GM12878 (cell line): ENCODE measurements around the gene PHOX2A. TPM values are rescaled to one million over a fixed set of nuclear protein-coding genes. Genes with fewer than 3 reads are reported as not detected.
A peak's percentile ranks its signal among the peaks of the same experiment; 100 is the strongest.

Experiments used
- BACH1 ChIP-seq: fragments of 450-650 bp; IDR thresholded peaks from 2 replicates; pipeline ENCODE4 v1.6.1; 2017; ENCODE audit warnings: mild to moderate bottlenecking, borderline replicate concordance
- BMI1 ChIP-seq: fragments of 450-650 bp; IDR thresholded peaks from 2 replicates; pipeline ENCODE4 v1.6.1; 2016; ENCODE audit warnings: mild to moderate bottlenecking, moderate library complexity, borderline replicate concordance
- CHD1 ChIP-seq: IDR thresholded peaks from 2 replicates; pipeline ENCODE4 v1.6.1; 2012; ENCODE audit warnings: low read depth, low read length, improper control_type of control experiment
- FOS ChIP-seq: IDR thresholded peaks from 3 replicates; pipeline ENCODE4 v1.6.1; 2011; ENCODE audit warnings: borderline replicate concordance; ENCODE audit not compliant: insufficient read length; ENCODE audit errors: extremely low read depth
- JUND ChIP-seq: IDR thresholded peaks from 2 replicates; pipeline ENCODE4 v1.6.1; 2012; ENCODE audit warnings: low read depth, mild to moderate bottlenecking, low read length, improper control_type of control experiment, moderate library complexity
- MTA2 ChIP-seq: fragments of 450-650 bp; IDR thresholded peaks from 2 replicates; pipeline ENCODE4 v1.6.1; 2016; ENCODE audit warnings: low read depth, mild to moderate bottlenecking, moderate library complexity
- RELA ChIP-seq: fragments of 450-650 bp; IDR thresholded peaks from 2 replicates; pipeline ENCODE4 v1.8.0; 2014; ENCODE audit warnings: borderline replicate concordance; ENCODE audit not compliant: partially characterized antibody
- SP1 ChIP-seq: IDR thresholded peaks from one replicate; pipeline ENCODE4 v1.6.1; 2011; ENCODE audit warnings: low read depth, low read length
- SPI1 ChIP-seq: IDR thresholded peaks from 2 replicates; pipeline ENCODE4 v1.6.1; 2011; ENCODE audit warnings: low read depth, mild to moderate bottlenecking, low read length, moderate library complexity, borderline replicate concordance; ENCODE audit not compliant: insufficient read depth
- SUZ12 ChIP-seq: fragments of 200-600 bp; sonication (generic); IDR thresholded peaks from one replicate; pipeline ENCODE4 v1.6.1; 2018; ENCODE audit warnings: antibody characterized with exemption, mild to moderate bottlenecking; ENCODE audit not compliant: unreplicated experiment
- WRNIP1 ChIP-seq: IDR thresholded peaks from 2 replicates; pipeline ENCODE4 v1.6.1; 2011; ENCODE audit warnings: low read depth, low read length, improper control_type of control experiment, borderline replicate concordance
- ZNF207 ChIP-seq: fragments of 450-650 bp; IDR thresholded peaks from 2 replicates; pipeline ENCODE4 v1.6.1; 2014; ENCODE audit warnings: antibody characterized with exemption, mild to moderate bottlenecking, borderline replicate concordance
- polyA plus RNA-seq, 11 experiments: library from polyadenylated mRNA; depleted of rRNA in 4 of 11; unstranded in 6 of 11; stranded (reverse) in 5 of 11; fragments of >200 nt; fragmentation: Nextera tagmentation in 4 of 11; fragmentation: Illumina TruSeq in 1 of 11; extraction: Ambion mirVana in 4 of 11; extraction: Trizol in 1 of 11; gene quantifications; 1 replicate in 1 of 11; 2 replicates in 10 of 11; pipeline versions ENCODE4 v1.2.1 to v1.2.3, GENCODE V29; 2011 to 2016; ENCODE audit warnings: inconsistent platforms in 2 of 11, missing spikeins in 2 of 11, low read depth in 1 of 11
- total RNA-seq, 4 experiments: library from RNA; depleted of rRNA in 3 of 4; stranded (reverse); fragments of >200 nt in 3 of 4; fragmentation: Illumina TruSeq in 1 of 4; extraction: Trizol in 1 of 4; gene quantifications; 2 replicates each; pipeline versions ENCODE4 v1.2.1 to v1.2.3, GENCODE V29; 2013 to 2021
- TF ChIP-seq, protein P1 (sequence below): fragments of 450-650 bp; IDR thresholded peaks from 2 replicates; pipeline ENCODE4 v1.6.1; 2017; ENCODE audit warnings: mild to moderate bottlenecking
- TF ChIP-seq, protein P2 (sequence below): IDR thresholded peaks from 2 replicates; pipeline ENCODE4 v1.6.1; 2011; ENCODE audit warnings: borderline replicate concordance, low read depth, mild to moderate bottlenecking, moderate library complexity, low read length; ENCODE audit not compliant: insufficient read depth, poor library complexity, severe bottlenecking
- TF ChIP-seq, protein P3 (sequence below): IDR thresholded peaks from 2 replicates; pipeline ENCODE4 v1.6.1; 2012; ENCODE audit warnings: improper control_type of control experiment, low read depth, low read length; ENCODE audit not compliant: insufficient replicate concordance
- TF ChIP-seq, protein P4 (sequence below): IDR thresholded peaks from 2 replicates; pipeline ENCODE4 v1.6.1; 2012; ENCODE audit warnings: low read depth, low read length, improper control_type of control experiment

Gene PHOX2A
- total and polyA plus RNA-seq, 10 of the 15 experiments (the other 5 are each of a cell fraction or from before 2014, with no cell fraction given) = not detected

DNA sequence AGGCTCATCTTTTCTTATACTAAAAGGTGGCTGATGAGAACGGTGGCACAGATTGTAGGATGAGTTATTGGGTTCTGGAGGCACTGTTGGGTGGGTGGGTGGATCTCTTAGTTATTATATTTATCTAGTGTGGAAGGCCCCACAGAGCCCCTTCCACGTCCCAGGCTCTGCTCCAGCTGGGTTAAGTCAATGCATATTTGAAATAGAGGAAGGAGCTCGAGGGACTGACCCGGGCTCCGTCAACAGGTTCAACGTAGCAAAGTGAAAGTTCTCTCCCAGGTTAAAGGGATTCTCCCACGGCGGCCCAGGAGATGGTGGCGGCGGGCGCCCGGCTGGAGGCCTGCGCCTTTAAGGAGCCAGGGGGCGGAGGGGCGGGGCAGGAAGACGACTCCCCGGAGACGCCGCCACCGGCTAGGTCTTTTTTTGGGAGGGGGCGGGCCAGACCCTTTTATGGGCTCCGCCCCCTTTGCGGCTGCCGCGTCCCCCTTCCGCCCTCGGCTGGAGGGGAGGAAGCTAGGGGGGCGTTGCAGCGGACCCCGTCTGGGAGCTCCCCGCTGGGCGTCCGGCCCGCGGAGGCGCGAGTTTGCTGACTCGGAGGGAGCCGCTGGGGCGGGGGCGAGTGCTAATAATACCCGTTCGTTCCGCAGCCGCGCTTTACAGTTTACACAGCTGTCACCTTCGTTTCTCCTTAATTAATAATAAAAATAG is 20.9 kb downstream of the PHOX2A start (continued):
- TF ChIP-seq RELA (no peak), BMI1 (no peak), JUND (no peak), SPI1 (peak; percentile 10; the same call in 1 of the 2 replicates), WRNIP1 (no peak), BACH1 (0 out of 2 replicates have a peak, but pooled peaks have one; percentile 44), MTA2 (peak; percentile 20; the same call in 1 of the 2 replicates), FOS (no peak), ZNF207 (peak; percentile 57; the same call in 1 of the 2 replicates), SUZ12 (no peak), SP1 (no peak), CHD1 (peak; percentile 23; the same call in 1 of the 2 replicates)
- TF ChIP-seq, protein P1, sequence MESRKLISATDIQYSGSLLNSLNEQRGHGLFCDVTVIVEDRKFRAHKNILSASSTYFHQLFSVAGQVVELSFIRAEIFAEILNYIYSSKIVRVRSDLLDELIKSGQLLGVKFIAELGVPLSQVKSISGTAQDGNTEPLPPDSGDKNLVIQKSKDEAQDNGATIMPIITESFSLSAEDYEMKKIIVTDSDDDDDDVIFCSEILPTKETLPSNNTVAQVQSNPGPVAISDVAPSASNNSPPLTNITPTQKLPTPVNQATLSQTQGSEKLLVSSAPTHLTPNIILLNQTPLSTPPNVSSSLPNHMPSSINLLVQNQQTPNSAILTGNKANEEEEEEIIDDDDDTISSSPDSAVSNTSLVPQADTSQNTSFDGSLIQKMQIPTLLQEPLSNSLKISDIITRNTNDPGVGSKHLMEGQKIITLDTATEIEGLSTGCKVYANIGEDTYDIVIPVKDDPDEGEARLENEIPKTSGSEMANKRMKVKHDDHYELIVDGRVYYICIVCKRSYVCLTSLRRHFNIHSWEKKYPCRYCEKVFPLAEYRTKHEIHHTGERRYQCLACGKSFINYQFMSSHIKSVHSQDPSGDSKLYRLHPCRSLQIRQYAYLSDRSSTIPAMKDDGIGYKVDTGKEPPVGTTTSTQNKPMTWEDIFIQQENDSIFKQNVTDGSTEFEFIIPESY = no peak
- TF ChIP-seq, protein P2, sequence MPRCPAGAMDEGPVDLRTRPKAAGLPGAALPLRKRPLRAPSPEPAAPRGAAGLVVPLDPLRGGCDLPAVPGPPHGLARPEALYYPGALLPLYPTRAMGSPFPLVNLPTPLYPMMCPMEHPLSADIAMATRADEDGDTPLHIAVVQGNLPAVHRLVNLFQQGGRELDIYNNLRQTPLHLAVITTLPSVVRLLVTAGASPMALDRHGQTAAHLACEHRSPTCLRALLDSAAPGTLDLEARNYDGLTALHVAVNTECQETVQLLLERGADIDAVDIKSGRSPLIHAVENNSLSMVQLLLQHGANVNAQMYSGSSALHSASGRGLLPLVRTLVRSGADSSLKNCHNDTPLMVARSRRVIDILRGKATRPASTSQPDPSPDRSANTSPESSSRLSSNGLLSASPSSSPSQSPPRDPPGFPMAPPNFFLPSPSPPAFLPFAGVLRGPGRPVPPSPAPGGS = no peak
- TF ChIP-seq, protein P3, sequence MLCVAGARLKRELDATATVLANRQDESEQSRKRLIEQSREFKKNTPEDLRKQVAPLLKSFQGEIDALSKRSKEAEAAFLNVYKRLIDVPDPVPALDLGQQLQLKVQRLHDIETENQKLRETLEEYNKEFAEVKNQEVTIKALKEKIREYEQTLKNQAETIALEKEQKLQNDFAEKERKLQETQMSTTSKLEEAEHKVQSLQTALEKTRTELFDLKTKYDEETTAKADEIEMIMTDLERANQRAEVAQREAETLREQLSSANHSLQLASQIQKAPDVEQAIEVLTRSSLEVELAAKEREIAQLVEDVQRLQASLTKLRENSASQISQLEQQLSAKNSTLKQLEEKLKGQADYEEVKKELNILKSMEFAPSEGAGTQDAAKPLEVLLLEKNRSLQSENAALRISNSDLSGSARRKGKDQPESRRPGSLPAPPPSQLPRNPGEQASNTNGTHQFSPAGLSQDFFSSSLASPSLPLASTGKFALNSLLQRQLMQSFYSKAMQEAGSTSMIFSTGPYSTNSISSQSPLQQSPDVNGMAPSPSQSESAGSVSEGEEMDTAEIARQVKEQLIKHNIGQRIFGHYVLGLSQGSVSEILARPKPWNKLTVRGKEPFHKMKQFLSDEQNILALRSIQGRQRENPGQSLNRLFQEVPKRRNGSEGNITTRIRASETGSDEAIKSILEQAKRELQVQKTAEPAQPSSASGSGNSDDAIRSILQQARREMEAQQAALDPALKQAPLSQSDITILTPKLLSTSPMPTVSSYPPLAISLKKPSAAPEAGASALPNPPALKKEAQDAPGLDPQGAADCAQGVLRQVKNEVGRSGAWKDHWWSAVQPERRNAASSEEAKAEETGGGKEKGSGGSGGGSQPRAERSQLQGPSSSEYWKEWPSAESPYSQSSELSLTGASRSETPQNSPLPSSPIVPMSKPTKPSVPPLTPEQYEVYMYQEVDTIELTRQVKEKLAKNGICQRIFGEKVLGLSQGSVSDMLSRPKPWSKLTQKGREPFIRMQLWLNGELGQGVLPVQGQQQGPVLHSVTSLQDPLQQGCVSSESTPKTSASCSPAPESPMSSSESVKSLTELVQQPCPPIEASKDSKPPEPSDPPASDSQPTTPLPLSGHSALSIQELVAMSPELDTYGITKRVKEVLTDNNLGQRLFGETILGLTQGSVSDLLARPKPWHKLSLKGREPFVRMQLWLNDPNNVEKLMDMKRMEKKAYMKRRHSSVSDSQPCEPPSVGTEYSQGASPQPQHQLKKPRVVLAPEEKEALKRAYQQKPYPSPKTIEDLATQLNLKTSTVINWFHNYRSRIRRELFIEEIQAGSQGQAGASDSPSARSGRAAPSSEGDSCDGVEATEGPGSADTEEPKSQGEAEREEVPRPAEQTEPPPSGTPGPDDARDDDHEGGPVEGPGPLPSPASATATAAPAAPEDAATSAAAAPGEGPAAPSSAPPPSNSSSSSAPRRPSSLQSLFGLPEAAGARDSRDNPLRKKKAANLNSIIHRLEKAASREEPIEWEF = no peak
- TF ChIP-seq, protein P4, sequence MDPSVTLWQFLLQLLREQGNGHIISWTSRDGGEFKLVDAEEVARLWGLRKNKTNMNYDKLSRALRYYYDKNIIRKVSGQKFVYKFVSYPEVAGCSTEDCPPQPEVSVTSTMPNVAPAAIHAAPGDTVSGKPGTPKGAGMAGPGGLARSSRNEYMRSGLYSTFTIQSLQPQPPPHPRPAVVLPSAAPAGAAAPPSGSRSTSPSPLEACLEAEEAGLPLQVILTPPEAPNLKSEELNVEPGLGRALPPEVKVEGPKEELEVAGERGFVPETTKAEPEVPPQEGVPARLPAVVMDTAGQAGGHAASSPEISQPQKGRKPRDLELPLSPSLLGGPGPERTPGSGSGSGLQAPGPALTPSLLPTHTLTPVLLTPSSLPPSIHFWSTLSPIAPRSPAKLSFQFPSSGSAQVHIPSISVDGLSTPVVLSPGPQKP = peak; percentile 40
